K562 (cell line): ENCODE results near the gene TENM4. TPM values are rescaled to one million over a fixed set of nuclear protein-coding genes. Genes with fewer than 3 reads are reported as not detected.

Experiments used
- ATAC-seq: fragments of 200-7000 bp; cut with Tn5 transposase; 3 replicates; pipeline ENCODE4 v1.9.1; 2020; ENCODE audit warnings: moderate library complexity
- BruUV-seq: library from RNA; stranded (reverse); fragments of 400-500 nt; replicated peaks from 2 replicates; lab custom pipeline; 2021; lab: Mats Ljungman, UMichigan
- CTCF ChIA-PET: fragments of 300-600 bp; formaldehyde crosslinking; extraction: SDS; loops from one replicate; lab custom pipeline; 2021; ENCODE audit warnings: low intra/inter-chr PET ratio; lab: Yijun Ruan, JAX
- POLR2A ChIA-PET: fragments of 300-600, 350-650 bp; sonication (Branson Sonifier 250); formaldehyde crosslinking; extraction: SDS; loops from one replicate; lab custom pipeline; 2021; ENCODE audit warnings: antibody characterized with exemption, inconsistent platforms; lab: Yijun Ruan, JAX
- DNase-seq, 4 experiments: peaks; one replicate each; pipeline versions ENCODE4 v3.0.0 to v3.0.0-alpha.2; 2011 to 2018; ENCODE audit warnings: low spot score in 3 of 4, mixed read lengths in 3 of 4; ENCODE audit errors: extremely low read depth in 1 of 4
- FAIRE-seq: peaks from 2 replicates; lab custom pipeline; 2011; peaks lifted over from hg19 to GRCh38; lab: Jason Lieb, UNC
- H2AFZ ChIP-seq: 2 replicates; pipeline ENCODE4 v1.6.0; 2011; ENCODE audit warnings: low read depth, low read length, control low read depth, inconsistent platforms
- H3K27ac ChIP-seq: fragments of 200-600 bp; 3 replicates; pipeline ENCODE4 v1.8.0; 2011; ENCODE audit warnings: low read depth, mild to moderate bottlenecking, control low read depth, inconsistent platforms, low read length, moderate library complexity, mixed read lengths; ENCODE audit errors: extremely low read depth
- H3K27me3 ChIP-seq, 2 experiments: fragments of 300-600 bp in 1 of 2; 2 replicates in 1 of 2; 3 replicates in 1 of 2; pipeline versions ENCODE4 v1.6.0 to v1.8.0; 2011; ENCODE audit warnings: inconsistent platforms in 2 of 2, low read length in 2 of 2, mild to moderate bottlenecking in 1 of 2, mixed read lengths in 1 of 2, moderate library complexity in 1 of 2; ENCODE audit not compliant: control insufficient read depth in 2 of 2, insufficient read depth in 2 of 2
- H3K36me3 ChIP-seq: fragments of 300-600 bp; 3 replicates; pipeline ENCODE4 v1.8.0; 2011; ENCODE audit warnings: mild to moderate bottlenecking, low read length, inconsistent platforms; ENCODE audit not compliant: control insufficient read depth, insufficient read depth
- H3K4me1 ChIP-seq, 2 experiments: fragments of 200-600 bp in 1 of 2; replicated peaks in 1 of 2; 2 replicates in 1 of 2; 3 replicates in 1 of 2; pipeline versions ENCODE4 v1.5.1 to v1.8.0; 2011; ENCODE audit warnings: inconsistent platforms in 2 of 2, low read length in 2 of 2, mild to moderate bottlenecking in 1 of 2, mixed read lengths in 1 of 2, moderate library complexity in 1 of 2; ENCODE audit not compliant: control insufficient read depth in 2 of 2, insufficient read depth in 2 of 2
- H3K4me2 ChIP-seq: 2 replicates; pipeline ENCODE4 v1.6.1; 2011; ENCODE audit warnings: low read length, control low read depth, inconsistent platforms, mixed read lengths; ENCODE audit not compliant: insufficient read depth
- H3K4me3 ChIP-seq: fragments of 200-600 bp; sonication (generic), shearing (Covaris generic); 2 replicates; pipeline ENCODE4 v1.5.1; 2016; ENCODE audit warnings: control low read depth, inconsistent platforms
- H3K79me2 ChIP-seq: fragments of 200-600 bp; 3 replicates; pipeline ENCODE4 v1.8.0; 2011; ENCODE audit warnings: low read length, inconsistent platforms; ENCODE audit not compliant: control insufficient read depth, insufficient read depth
- H3K9ac ChIP-seq, 2 experiments: 2 replicates each; pipeline versions ENCODE4 v1.6.0 to v1.6.1; 2011; ENCODE audit warnings: low read depth in 2 of 2, low read length in 2 of 2, control low read depth in 1 of 2, inconsistent platforms in 1 of 2, mild to moderate bottlenecking in 1 of 2, mixed read lengths in 1 of 2; ENCODE audit not compliant: insufficient read depth in 1 of 2
- H3K9me1 ChIP-seq: one replicate; pipeline ENCODE4 v1.6.0; 2011; ENCODE audit warnings: inconsistent platforms, mild to moderate bottlenecking, low read length, moderate library complexity; ENCODE audit not compliant: control insufficient read depth, insufficient read depth
- H3K9me3 ChIP-seq: replicated peaks from 2 replicates; pipeline ENCODE4 v1.5.1; 2011; ENCODE audit warnings: low read depth, low read length, inconsistent platforms; ENCODE audit not compliant: control insufficient read depth, insufficient read depth
- H4K20me1 ChIP-seq: replicated peaks from 2 replicates; pipeline ENCODE4 v1.6.1; 2011; ENCODE audit warnings: low read length, inconsistent platforms, mixed read lengths; ENCODE audit not compliant: control insufficient read depth, insufficient read depth
- ARID2 ChIP-seq: fragments of 450-650 bp; IDR thresholded peaks from 2 replicates; pipeline ENCODE4 v1.6.1; 2017; ENCODE audit warnings: antibody characterized with exemption, mild to moderate bottlenecking
- BMI1 ChIP-seq: fragments of 150-350 bp; IDR thresholded peaks from 2 replicates; pipeline ENCODE4 v1.6.1; 2014; ENCODE audit warnings: low read length
- CHD2 ChIP-seq: IDR thresholded peaks from 2 replicates; pipeline ENCODE4 v1.6.1; 2011; ENCODE audit warnings: low read depth, low read length
- CTBP1 ChIP-seq: fragments of 450-650 bp; IDR thresholded peaks from 2 replicates; pipeline ENCODE4 v1.6.1; 2016; ENCODE audit warnings: borderline replicate concordance
- ELF1 ChIP-seq: fragments of 200-800 bp; sonication (Bioruptor generic); IDR thresholded peaks from 2 replicates; pipeline ENCODE4 v1.6.1; 2016; ENCODE audit warnings: missing genetic modification characterization, missing compliant biosample characterization
- ETV5 ChIP-seq: sonication (generic); formaldehyde crosslinking; IDR thresholded peaks from 2 replicates; pipeline ENCODE4 v1.4.0; 2020; ENCODE audit warnings: low read depth, mild to moderate bottlenecking, missing genetic modification reagents
- FOXJ3 ChIP-seq: sonication (generic); formaldehyde crosslinking; IDR thresholded peaks from 2 replicates; pipeline ENCODE4 v1.4.0; 2020; ENCODE audit warnings: mild to moderate bottlenecking, missing genetic modification reagents
- FOXM1 ChIP-seq, 2 experiments: fragments of 450-650 bp in 1 of 2; sonication (generic) in 1 of 2; formaldehyde crosslinking in 1 of 2; IDR thresholded peaks; 2 replicates each; pipeline versions ENCODE4 v1.6.1 to v1.9.0; 2017 to 2022; ENCODE audit warnings: low read depth in 2 of 2, mild to moderate bottlenecking in 2 of 2, missing genetic modification reagents in 1 of 2, moderate library complexity in 1 of 2
- GTF2E2 ChIP-seq: fragments of 200-800 bp; sonication (Bioruptor generic); IDR thresholded peaks from 2 replicates; pipeline ENCODE4 v1.6.1; 2016; ENCODE audit warnings: missing genetic modification characterization, missing compliant biosample characterization
- KLF1 ChIP-seq: fragments of 450-650 bp; IDR thresholded peaks from 2 replicates; pipeline ENCODE4 v1.6.1; 2016; ENCODE audit warnings: missing genetic modification characterization, missing compliant biosample characterization
- MAFF ChIP-seq: IDR thresholded peaks from 2 replicates; pipeline ENCODE4 v1.6.1; 2012; ENCODE audit warnings: low read length, improper control_type of control experiment
- NFE2 ChIP-seq: IDR thresholded peaks from 2 replicates; pipeline ENCODE4 v1.6.1; 2014; ENCODE audit warnings: antibody characterized with exemption, low read depth
- PHB2 ChIP-seq: fragments of 450-650 bp; IDR thresholded peaks from 2 replicates; pipeline ENCODE4 v1.6.1; 2017; ENCODE audit warnings: low read depth
- POLR2H ChIP-seq: IDR thresholded peaks from 2 replicates; pipeline ENCODE4 v1.6.1; 2016; ENCODE audit warnings: missing genetic modification characterization, low read depth, mild to moderate bottlenecking, control low read depth, missing compliant biosample characterization, moderate library complexity
- PTBP1 ChIP-seq: fragments of 200-400 bp; formaldehyde crosslinking; IDR thresholded peaks from 2 replicates; pipeline ENCODE4 v1.6.1; 2017; ENCODE audit warnings: low read depth, low read length
- ZFP1 ChIP-seq: fragments of 450-650 bp; formaldehyde crosslinking; IDR thresholded peaks from 2 replicates; pipeline ENCODE4 v1.4.0; 2020; ENCODE audit warnings: mild to moderate bottlenecking, mixed read lengths
- ZNF134 ChIP-seq: fragments of 250-450 bp; sonication (Bioruptor Pico); conservative IDR thresholded peaks from 2 replicates; pipeline ENCODE4 v1.4.0; 2020
- ZNF24 ChIP-seq: fragments of 450-650 bp; IDR thresholded peaks from 2 replicates; pipeline ENCODE4 v1.6.1; 2016
- WGBS: fragments of 100-300 bp; shearing (Covaris generic); methylation state at CpG from one replicate; pipeline ENCODE4 v1.1.6; 2016; ENCODE audit warnings: low coverage, mixed read lengths; ENCODE audit not compliant: insufficient coverage; ENCODE audit errors: missing lambda C conversion rate; 5-methylcytosine and 5-hydroxymethylcytosine counted together
- in situ Hi-C: fragments of 300-500 bp; cut with MboI; formaldehyde crosslinking; loops from 4 replicates; pipeline ENCODE4 v1.15.0; 2018; ENCODE audit warnings: inconsistent platforms, mixed read lengths
- intact Hi-C: fragments of 100-400 bp; cut with micrococcal nuclease; formaldehyde crosslinking; loops from 2 replicates; pipeline ENCODE4 v1.14.2; 2022
- polyA plus RNA-seq, 8 experiments: library from polyadenylated mRNA; depleted of rRNA in 4 of 8; stranded (reverse) in 5 of 8; unstranded in 3 of 8; fragments of >200 nt; fragmentation: Nextera tagmentation in 2 of 8; fragmentation: Illumina TruSeq in 1 of 8; extraction: Ambion mirVana in 2 of 8; extraction: Trizol in 1 of 8; gene quantifications; 2 replicates each; pipeline versions ENCODE4 v1.2.1 to v1.2.3, GENCODE V29; 2011 to 2014; ENCODE audit warnings: inconsistent platforms in 1 of 8, missing spikeins in 1 of 8
- total RNA-seq, 7 experiments: library from RNA; depleted of rRNA in 6 of 7; stranded (reverse); fragments of >200 nt in 6 of 7; fragmentation: Illumina TruSeq in 2 of 7; extraction: Trizol in 2 of 7; gene quantifications; 2 replicates each; pipeline versions ENCODE4 v1.2.1 to v1.2.3, GENCODE V29; 2011 to 2021; ENCODE audit warnings: low replicate concordance in 1 of 7
- TF ChIP-seq, protein P1 (sequence below): sonication (generic); formaldehyde crosslinking; IDR thresholded peaks from 2 replicates; pipeline ENCODE4 v1.8.1; 2023; ENCODE audit warnings: mild to moderate bottlenecking, missing genetic modification reagents
- TF ChIP-seq, protein P2 (sequence below): IDR thresholded peaks from 2 replicates; pipeline ENCODE4 v1.6.1; 2012; ENCODE audit warnings: low read depth, low read length, improper control_type of control experiment, borderline replicate concordance

The TENM4 gene
- total and polyA plus RNA-seq, 9 of the 15 experiments (the other 6 are each of a cell fraction or from before 2014, with no cell fraction given), result 0.16 TPM; not detected in 8

DNA sequence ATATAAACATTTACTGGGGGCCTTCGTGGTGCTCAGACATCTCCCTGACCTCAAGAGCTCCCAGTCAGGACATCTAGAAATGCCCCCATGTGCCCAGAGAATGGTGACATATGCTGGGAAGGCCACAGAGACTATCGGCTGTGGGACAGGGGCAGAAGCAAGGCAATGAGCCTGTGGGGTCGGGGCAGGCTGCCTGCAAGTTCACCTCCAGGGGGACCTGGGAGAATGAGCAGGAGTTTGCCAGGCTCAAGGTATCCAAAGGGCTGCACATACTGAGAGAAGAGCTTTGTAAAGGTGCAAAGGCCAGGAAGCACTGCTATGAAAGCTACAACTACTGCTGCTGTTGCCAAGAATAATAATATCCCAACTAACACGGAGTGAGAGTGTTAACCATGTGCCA is 233.9 kb downstream of the TENM4 start:
- POLR2A ChIA-PET, result no interaction called here
- BruUV-seq, result no TSS peak
- H3K4me2 ChIP-seq, result no peak overlapping the region
- DNase-seq (no peak), ATAC-seq (no peak), FAIRE-seq (no peak)
- H3K9me1 ChIP-seq, result no peaks in the 10 kb centered on the region
- H3K4me3 ChIP-seq, result no peak overlapping the region
- H3K9me3 ChIP-seq, result no peaks in the 10 kb centered on the region
- no peaks in the 10 kb centered on the region for H3K4me1 ChIP-seq
- no peak overlapping the region for H3K27ac ChIP-seq
- peaks cover 0 to 6% of the 10 kb centered on the region in 2 experiments; a peak in 1 of 5 replicates for H3K27me3 ChIP-seq
- CTCF ChIA-PET, result no interaction called here
- in situ Hi-C loops, result no loop called here
- TF ChIP-seq PTBP1, result no peak
- TF ChIP-seq PHB2, result no peak
- no peak for TF ChIP-seq ZFP1 (CRISPR knock-in tag)
- TF ChIP-seq POLR2H (tag), result no peak
- no peak for TF ChIP-seq FOXM1 (IDR thresholded peaks at IDR 0.05; ENCODE audit: low read depth)
- no peak for TF ChIP-seq FOXM1 (CRISPR knock-in tag; IDR thresholded peaks at IDR 0.05; ENCODE audit: low read depth)
- TF ChIP-seq FOXJ3 (CRISPR knock-in tag), result no peak
- TF ChIP-seq, protein P1, sequence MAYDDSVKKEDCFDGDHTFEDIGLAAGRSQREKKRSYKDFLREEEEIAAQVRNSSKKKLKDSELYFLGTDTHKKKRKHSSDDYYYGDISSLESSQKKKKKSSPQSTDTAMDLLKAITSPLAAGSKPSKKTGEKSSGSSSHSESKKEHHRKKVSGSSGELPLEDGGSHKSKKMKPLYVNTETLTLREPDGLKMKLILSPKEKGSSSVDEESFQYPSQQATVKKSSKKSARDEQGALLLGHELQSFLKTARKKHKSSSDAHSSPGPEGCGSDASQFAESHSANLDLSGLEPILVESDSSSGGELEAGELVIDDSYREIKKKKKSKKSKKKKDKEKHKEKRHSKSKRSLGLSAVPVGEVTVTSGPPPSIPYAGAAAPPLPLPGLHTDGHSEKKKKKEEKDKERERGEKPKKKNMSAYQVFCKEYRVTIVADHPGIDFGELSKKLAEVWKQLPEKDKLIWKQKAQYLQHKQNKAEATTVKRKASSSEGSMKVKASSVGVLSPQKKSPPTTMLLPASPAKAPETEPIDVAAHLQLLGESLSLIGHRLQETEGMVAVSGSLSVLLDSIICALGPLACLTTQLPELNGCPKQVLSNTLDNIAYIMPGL, result no peak
- no peak for TF ChIP-seq MAFF
- TF ChIP-seq GTF2E2, result no peak
- no peak for TF ChIP-seq ZNF134 (CRISPR knock-in tag)
- no peak for TF ChIP-seq KLF1
- no peak for TF ChIP-seq CTBP1
- TF ChIP-seq BMI1, result no peak
- TF ChIP-seq ARID2, result no peak
- no peak for TF ChIP-seq ELF1
- no peak for TF ChIP-seq CHD2
- TF ChIP-seq, protein P2, sequence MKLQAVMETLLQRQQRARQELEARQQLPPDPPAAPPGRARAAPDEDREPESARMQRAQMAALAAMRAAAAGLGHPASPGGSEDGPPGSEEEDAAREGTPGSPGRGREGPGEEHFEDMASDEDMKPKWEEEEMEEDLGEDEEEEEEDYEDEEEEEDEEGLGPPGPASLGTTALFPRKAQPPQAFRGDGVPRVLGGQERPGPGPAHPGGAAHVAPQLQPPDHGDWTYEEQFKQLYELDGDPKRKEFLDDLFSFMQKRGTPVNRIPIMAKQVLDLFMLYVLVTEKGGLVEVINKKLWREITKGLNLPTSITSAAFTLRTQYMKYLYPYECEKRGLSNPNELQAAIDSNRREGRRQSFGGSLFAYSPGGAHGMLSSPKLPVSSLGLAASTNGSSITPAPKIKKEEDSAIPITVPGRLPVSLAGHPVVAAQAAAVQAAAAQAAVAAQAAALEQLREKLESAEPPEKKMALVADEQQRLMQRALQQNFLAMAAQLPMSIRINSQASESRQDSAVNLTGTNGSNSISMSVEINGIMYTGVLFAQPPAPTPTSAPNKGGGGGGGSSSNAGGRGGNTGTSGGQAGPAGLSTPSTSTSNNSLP, result no peak
- TF ChIP-seq NFE2, result no peak
- TF ChIP-seq ZNF24, result no peak
- TF ChIP-seq ETV5 (CRISPR knock-in tag), result no peak
- 0% methylated on average over 4 of the region's 4 CpGs for WGBS
- no peak overlapping the region for H2AFZ ChIP-seq
- H4K20me1 ChIP-seq, result no peaks in the 10 kb centered on the region
- no peaks in the 10 kb centered on the region for H3K79me2 ChIP-seq
- no peaks in the 10 kb centered on the region for H3K36me3 ChIP-seq
- no peak overlapping the region for H3K9ac ChIP-seq
- intact Hi-C loops, result no loop called here
